ENCODE results near the gene CDC37L1.

DNA sequence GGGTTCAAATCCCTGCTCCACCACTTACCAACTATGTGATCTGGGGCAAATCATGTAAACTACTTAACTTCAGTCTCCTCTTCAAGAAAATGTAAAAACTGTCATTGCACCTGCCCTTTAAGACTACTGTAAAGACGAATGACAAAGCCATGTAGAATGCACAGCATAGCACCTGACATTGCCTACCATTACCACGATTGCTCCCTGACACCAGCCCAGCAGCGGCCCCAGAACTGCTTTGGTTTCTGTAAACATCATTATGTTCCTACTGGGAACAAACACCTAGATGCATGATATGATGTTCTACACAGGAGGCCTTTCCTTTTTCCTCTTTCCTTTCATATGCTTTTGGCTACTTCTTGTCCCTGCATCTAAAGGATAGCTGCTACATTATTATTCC, 40.4 kb upstream of the CDC37L1 start:
- TF ChIP-seq POLR2AphosphoS5 (IDR thresholded peaks at IDR 0.05; ENCODE audit: borderline replicate concordance, low read depth, low read length) = no peak
- no peak for TF ChIP-seq EZH2 (IDR thresholded peaks at IDR 0.05)

All from SK-N-MC (cell line).